Choroid plexus epithelial cell (primary cell): ENCODE results near the gene MPC1.
"Not testable (repeated sequence)": the region's sequence is repeated elsewhere in the genome, so short reads cannot be mapped to it uniquely, and the experiment has no call there.

Experiments used
- DNase-seq: peaks from one replicate; pipeline ENCODE4 v3.0.0-alpha.2; 2010; ENCODE audit warnings: low read depth
- H3K4me3 ChIP-seq: 2 replicates; pipeline ENCODE4 v1.5.1; 2011; ENCODE audit warnings: low read depth, mild to moderate bottlenecking, control low read depth, low read length, moderate library complexity
- TF ChIP-seq, protein P1 (sequence below): conservative IDR thresholded peaks from 2 replicates; pipeline ENCODE4 v1.5.1; 2011; ENCODE audit warnings: low read depth, mild to moderate bottlenecking, control low read depth, inconsistent platforms, low read length, moderate library complexity

MPC1 gene

DNA sequence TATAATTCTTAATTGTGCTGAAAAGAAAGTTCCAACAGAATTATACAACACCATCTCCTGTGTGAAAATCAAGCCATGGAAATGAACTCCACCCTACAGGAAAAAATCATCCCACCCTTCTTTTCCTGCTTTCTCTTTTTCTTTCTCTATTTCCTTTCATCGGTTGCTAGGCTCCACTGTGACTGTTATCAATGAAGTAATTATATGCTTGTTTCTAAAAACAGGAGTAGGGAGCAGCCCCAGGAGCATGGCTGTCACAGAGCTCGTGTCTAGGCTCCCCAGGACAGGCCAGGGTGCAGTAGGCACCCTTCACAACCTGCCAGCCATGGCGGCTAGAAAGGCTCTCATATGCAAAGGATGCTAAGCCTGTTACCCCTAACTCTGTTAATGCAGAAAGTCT lies 13.0 kb downstream of the MPC1 start:
- TF ChIP-seq, protein P1, sequence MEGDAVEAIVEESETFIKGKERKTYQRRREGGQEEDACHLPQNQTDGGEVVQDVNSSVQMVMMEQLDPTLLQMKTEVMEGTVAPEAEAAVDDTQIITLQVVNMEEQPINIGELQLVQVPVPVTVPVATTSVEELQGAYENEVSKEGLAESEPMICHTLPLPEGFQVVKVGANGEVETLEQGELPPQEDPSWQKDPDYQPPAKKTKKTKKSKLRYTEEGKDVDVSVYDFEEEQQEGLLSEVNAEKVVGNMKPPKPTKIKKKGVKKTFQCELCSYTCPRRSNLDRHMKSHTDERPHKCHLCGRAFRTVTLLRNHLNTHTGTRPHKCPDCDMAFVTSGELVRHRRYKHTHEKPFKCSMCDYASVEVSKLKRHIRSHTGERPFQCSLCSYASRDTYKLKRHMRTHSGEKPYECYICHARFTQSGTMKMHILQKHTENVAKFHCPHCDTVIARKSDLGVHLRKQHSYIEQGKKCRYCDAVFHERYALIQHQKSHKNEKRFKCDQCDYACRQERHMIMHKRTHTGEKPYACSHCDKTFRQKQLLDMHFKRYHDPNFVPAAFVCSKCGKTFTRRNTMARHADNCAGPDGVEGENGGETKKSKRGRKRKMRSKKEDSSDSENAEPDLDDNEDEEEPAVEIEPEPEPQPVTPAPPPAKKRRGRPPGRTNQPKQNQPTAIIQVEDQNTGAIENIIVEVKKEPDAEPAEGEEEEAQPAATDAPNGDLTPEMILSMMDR, result no peak
- DNase-seq, result no peak
- no peak overlapping the region for H3K4me3 ChIP-seq

DNA sequence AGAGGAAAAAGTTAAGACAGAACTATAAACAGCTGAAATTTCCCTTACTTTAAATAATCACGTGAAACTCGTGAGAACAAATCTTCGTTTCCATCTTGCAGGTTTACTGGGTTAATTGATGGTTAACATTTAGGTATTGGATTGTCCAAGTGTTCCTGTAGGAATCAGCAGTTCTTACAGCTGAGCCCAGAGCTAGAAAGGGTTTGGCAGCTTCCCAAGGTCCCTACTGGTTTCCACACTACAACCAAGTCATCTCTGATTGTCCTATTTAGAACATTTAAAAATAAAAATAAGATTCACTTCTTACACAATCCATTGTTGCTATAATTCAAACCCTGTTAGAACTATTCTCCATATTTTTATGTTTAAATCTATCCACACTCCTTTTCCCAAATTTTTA lies 15.8 kb downstream of the MPC1 start:
- TF ChIP-seq, protein P1, result no peak
- DNase-seq, result no peak

DNA sequence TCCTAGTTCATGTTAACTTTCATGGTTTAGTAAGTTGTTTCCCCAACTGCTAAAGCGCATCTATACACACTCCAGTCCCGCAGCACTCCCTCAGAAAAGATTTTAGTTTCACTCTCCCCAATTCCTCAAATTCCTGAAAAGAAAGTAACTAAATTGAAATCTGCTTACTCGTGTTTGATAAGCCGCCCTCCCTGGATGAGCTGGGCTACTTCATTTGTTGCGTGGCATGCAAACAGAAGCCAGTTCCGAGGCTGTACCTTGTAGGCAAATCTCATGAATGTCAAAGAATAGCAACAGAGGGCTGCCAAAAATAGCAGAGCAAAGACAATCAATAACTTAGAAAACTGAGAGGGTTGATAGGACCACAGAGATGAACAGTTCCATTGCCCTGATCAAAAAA lies 16.9 kb downstream of the MPC1 start:
- DNase-seq, result peak; percentile 20
- H3K4me3 ChIP-seq, result no peak overlapping the region
- TF ChIP-seq, protein P1, result no peak

More for the DNA sequence above, 15.8 kb downstream of the MPC1 start:
- H3K4me3 ChIP-seq, result no peak overlapping the region

DNA sequence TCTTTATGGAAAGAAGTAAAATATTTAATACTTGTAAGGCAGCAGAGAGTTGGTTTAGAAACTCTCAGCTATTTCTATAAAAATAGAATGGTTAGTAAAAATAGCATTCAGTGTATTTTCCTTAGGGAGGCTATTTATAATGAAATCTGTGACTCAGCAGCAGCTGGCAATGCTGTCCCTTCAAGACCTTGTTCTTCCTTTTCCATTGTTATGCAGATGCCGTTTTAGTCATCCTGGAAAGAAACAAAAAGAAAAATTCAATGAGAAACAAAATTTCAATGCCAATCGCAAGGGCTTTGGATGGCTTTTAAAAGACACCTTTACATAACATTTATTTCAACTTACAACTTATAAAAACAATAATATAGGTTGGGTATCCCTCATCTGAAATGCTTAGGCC lies 17.5 kb downstream of the MPC1 start:
- peak; percentile 26 for DNase-seq
- TF ChIP-seq, protein P1, result no peak
- no peak overlapping the region for H3K4me3 ChIP-seq

DNA sequence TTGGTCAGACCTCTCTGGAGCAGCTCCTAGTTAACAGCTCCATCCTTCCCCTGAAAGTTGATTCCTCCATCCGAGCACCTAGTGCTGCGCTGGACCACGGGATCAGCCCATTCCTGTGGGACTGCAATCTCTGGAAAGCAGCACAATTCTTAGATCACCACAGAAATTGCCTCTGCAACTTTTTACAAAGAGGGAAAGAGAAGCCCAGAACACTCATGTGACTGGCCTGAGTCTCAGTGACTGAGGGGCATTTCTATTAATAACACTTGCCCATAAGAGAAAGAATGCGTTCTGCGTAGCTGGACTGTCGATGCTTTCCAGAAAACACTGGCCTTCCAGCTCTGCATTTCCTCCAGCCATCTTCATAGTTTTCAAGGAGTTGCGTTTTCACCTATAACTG lies 18.3 kb downstream of the MPC1 start:
- TF ChIP-seq, protein P1, result no peak
- no peak for DNase-seq
- H3K4me3 ChIP-seq, result no peak overlapping the region

DNA sequence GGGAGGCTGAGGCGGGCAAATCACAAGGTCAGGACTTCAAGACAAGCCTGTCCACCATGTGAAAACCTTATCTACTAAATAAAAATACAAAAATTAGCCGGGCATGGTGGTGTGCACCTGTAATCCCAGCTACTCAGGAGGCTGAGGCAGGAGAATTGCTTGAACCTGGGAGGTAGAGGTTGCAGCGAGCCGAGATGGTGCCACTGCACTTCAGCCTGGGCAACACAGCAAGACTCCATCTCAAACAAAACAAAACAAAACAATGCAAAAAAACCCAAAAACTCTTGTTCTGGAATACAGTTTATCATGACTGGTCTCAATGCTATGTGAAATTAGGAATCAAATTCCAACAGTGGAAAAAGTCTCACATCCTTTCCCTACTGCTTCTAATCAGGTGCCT lies 20.3 kb downstream of the MPC1 start:
- not testable (repeated sequence) for DNase-seq, H3K4me3 ChIP-seq

DNA sequence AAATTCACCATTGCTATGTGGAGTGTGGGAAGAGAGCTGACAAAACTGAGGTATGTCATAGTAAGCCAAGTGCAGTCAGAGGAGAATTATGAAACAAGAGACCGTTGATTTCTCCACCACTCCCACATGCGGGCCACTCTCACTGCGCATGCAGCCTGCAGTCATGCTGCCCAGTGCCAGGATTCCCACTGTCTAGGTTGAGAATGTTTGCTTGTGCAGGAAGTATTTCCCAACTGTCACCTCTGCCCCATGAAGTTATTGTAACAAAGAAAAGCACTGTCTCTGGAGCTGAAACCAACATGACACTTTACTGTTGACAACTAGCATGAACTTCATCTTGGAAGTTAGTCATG lies 21.7 kb downstream of the MPC1 start:
- peak; percentile 91 for DNase-seq
- H3K4me3 ChIP-seq, result no peak overlapping the region
- TF ChIP-seq, protein P1, result no peak
